Prostate gland (tissue), 2 donors: ENCODE data around the gene C16orf74. TPM values are rescaled to one million over a fixed set of nuclear protein-coding genes. Genes with fewer than 3 reads are reported as not detected.

ENCODE experiments used
- DNase-seq: peaks from one replicate; pipeline ENCODE4 v3.0.0-alpha.2; 2019; ENCODE audit warnings: low spot score
- H3K27ac ChIP-seq, 2 donors: fragments of 200-600 bp; sonication (generic); 2 replicates each; pipeline ENCODE4 v1.5.1; 2017 to 2019
- H3K27me3 ChIP-seq: fragments of 200-600 bp; sonication (generic); replicated peaks from 2 replicates; pipeline ENCODE4 v1.5.1; 2019; ENCODE audit not compliant: insufficient read depth
- H3K36me3 ChIP-seq, 2 donors: fragments of 200-600 bp; sonication (generic); 1 replicate in 1 of 2; 2 replicates in 1 of 2; pipeline versions ENCODE4 v1.5.1 to v1.8.1; 2017 to 2019
- H3K4me1 ChIP-seq: fragments of 200-600 bp; sonication (generic); replicated peaks from 2 replicates; pipeline ENCODE4 v1.5.1; 2019
- H3K4me3 ChIP-seq, 2 donors: fragments of 200-600 bp; sonication (generic); 2 replicates each; pipeline ENCODE4 v1.5.1; 2017 to 2019
- H3K9me3 ChIP-seq: fragments of 200-600 bp; sonication (generic); 2 replicates; pipeline ENCODE4 v1.5.1; 2017
- CTCF ChIP-seq, 4 experiments: fragments of 200-600 bp in 2 of 4; fragments of 450-650 bp in 2 of 4; sonication (generic) in 2 of 4; IDR thresholded peaks; 1 replicate in 3 of 4; 2 replicates in 1 of 4; pipeline ENCODE4 v1.5.1; 2016 to 2019; ENCODE audit warnings: antibody characterized with exemption in 4 of 4, mild to moderate bottlenecking in 2 of 4, moderate library complexity in 2 of 4
- POLR2A ChIP-seq: fragments of 450-650 bp; IDR thresholded peaks from one replicate; pipeline ENCODE4 v1.6.1; 2016; ENCODE audit warnings: antibody characterized with exemption, mild to moderate bottlenecking
- POLR2AphosphoS5 ChIP-seq: sonication (generic); formaldehyde crosslinking; IDR thresholded peaks from one replicate; pipeline ENCODE4 v1.6.1; 2017; ENCODE audit warnings: antibody characterized with exemption
- WGBS: methylation state at CpG from one replicate; pipeline ENCODE4 v1.1.5; 2018; 5-methylcytosine and 5-hydroxymethylcytosine counted together
- intact Hi-C: fragments of 100-400 bp; cut with DNase I; formaldehyde crosslinking; loops from one replicate; pipeline ENCODE4 v1.14.2; 2022
- total RNA-seq, 2 donors: library from RNA; depleted of rRNA; stranded (reverse); fragments of >200 nt; gene quantifications; one replicate each; pipeline ENCODE4 v1.1.0, GENCODE V29; 2016

C16orf74 gene
- total RNA-seq, 2 donors from 2014 or later, result 17.4 to 19.3 TPM

DNA sequence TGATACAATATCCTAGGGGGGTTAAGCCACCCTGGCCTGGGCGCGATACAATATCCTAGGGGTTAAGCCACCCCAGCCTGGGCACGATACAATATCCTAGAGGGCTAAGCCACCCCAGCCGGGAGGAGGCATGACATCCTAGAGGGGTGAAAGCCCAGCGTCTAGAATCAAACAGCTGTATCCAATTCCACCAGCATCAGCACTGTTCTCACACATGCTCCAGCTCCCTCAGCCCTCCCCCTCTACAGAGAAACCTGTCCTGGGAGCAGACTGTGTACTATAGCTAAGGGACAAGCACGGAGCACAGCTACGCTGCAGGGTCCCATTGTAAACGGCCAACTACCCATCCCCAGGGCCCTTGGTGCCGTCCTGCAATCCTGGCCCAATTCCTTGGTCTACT lies 68.4 kb downstream of the C16orf74 start:
- no peak for TF ChIP-seq CTCF (IDR thresholded peaks at IDR 0.05)
- TF ChIP-seq POLR2A, result no peak
- TF ChIP-seq POLR2AphosphoS5, result no peak
- no peak for DNase-seq
- intact Hi-C loops, result no loop called here
- 73% methylated on average over 9 of the region's 9 CpGs for WGBS
- Histone ChIP-seq H3K27ac (no peak overlapping the region), H3K9me3 (no peaks in the 10 kb centered on the region), H3K27me3 (no peaks in the 10 kb centered on the region), H3K4me1 (no peaks in the 10 kb centered on the region), H3K4me3 (no peak overlapping the region), H3K36me3 (no peaks in the 10 kb centered on the region)

DNA sequence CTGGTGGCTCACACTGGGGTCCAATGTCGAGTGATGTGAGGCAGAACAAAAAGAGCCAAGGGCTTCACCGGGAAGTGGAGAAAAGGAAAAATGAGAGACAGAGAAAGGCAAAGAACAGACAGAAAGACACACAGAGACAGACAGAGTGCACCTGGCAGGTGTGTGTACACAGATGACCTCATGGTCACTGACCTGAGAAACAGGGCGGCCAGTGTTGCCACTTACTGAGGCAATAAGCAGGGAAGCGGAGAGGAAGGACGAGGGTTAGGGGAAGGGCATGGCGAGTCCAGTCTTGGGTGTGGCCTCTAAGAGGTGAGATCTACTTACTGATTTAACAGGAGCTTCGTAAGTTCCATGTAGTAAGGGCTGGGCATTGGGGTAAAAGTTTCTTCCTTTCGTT lies 69.6 kb downstream of the C16orf74 start:
- Histone ChIP-seq H3K4me3 (no peak overlapping the region), H3K9me3 (no peaks in the 10 kb centered on the region), H3K4me1 (no peaks in the 10 kb centered on the region), H3K27me3 (no peaks in the 10 kb centered on the region), H3K36me3 (no peaks in the 10 kb centered on the region), H3K27ac (no peak overlapping the region)
- TF ChIP-seq POLR2A (no peak), POLR2AphosphoS5 (peak; percentile 6), CTCF (IDR thresholded peaks at IDR 0.05) (no peak)
- 79% methylated on average over 8 of the region's 8 CpGs for WGBS
- no peak for DNase-seq
- intact Hi-C loops, result no loop called here

GRCh38 chr16:85680352-85680944 lies 70.4 kb downstream of the C16orf74 start:
- Histone ChIP-seq H3K27me3 (no peaks in the 10 kb centered on the region), H3K36me3 (no peaks in the 10 kb centered on the region), H3K4me3 (no peak overlapping the region), H3K4me1 (no peaks in the 10 kb centered on the region), H3K27ac (no peak overlapping the region), H3K9me3 (no peaks in the 10 kb centered on the region)
- no peak for DNase-seq
- intact Hi-C loops, result no loop called here
- WGBS, result 86% methylated on average over 6 of the region's 6 CpGs
- TF ChIP-seq POLR2AphosphoS5 (no peak), POLR2A (no peak), CTCF (IDR thresholded peaks at IDR 0.05) (no peak)

DNA sequence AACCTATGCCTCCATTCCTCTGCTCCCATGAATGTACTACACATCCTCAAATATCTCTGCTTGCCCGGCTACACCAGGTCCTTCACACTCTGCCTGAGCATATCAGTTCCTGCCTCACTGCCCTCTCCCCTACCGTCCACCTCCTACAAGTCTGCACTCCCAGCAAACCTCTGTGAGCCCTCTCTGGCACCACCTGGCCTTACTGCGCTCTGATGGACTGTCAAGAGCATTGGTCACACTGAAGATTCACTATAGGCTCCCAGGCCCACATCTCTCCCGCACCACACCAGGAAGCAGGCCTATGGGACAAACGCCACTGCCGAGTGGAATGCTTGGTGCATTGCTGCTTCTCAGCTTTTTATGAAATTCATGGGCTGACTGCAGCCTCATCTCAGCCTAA lies 71.0 kb downstream of the C16orf74 start:
- H3K4me1 ChIP-seq, result peaks cover 3% of the 10 kb centered on the region
- H3K4me3 ChIP-seq, result no peak overlapping the region
- DNase-seq, result no peak
- 93% methylated on average over 6 of the region's 6 CpGs for WGBS
- intact Hi-C loops, result no loop called here
- no peaks in the 10 kb centered on the region for H3K9me3 ChIP-seq
- no peaks in the 10 kb centered on the region for H3K36me3 ChIP-seq
- H3K27me3 ChIP-seq, result no peaks in the 10 kb centered on the region
- TF ChIP-seq POLR2AphosphoS5 (no peak), CTCF (IDR thresholded peaks at IDR 0.05) (no peak), POLR2A (no peak)
- H3K27ac ChIP-seq, result no peak overlapping the region

DNA sequence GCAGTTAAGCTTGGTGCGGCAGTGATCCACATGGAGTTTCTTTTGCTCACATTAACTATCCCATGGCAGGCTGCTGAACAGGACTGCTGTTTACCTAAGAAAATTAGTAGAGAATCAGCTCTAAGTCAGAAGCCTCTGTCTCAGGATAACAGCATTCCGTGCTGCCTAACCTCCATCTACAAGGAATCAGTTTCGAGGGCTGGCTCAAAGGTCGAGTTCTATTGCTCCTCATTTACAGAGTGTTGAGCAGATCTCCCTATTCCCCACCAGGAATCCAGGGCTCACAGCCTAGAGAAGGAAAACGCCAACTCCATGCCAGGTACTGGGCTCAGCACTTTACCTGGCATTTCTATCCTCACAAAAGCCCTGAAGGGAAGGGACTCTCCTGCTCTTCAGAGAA lies 72.1 kb downstream of the C16orf74 start:
- Histone ChIP-seq H3K27ac (no peak overlapping the region), H3K9me3 (no peaks in the 10 kb centered on the region), H3K27me3 (no peaks in the 10 kb centered on the region), H3K36me3 (no peaks in the 10 kb centered on the region), H3K4me1 (peaks cover 10% of the 10 kb centered on the region), H3K4me3 (no peak overlapping the region)
- intact Hi-C loops, result no loop called here
- WGBS, result 69% methylated on average over 5 of the region's 5 CpGs
- TF ChIP-seq POLR2A (no peak), POLR2AphosphoS5 (no peak), CTCF (IDR thresholded peaks at IDR 0.05) (no peak)
- no peak for DNase-seq
